Naive B cell (primary cell): ENCODE results near the gene HDAC10. TPM values are rescaled to one million over a fixed set of nuclear protein-coding genes. Genes with fewer than 3 reads are reported as not detected.
"Not testable (repeated sequence)": the region's sequence is repeated elsewhere in the genome, so short reads cannot be mapped to it uniquely, and the experiment has no call there.

Experiments
- ATAC-seq, 2 donors: fragments of 150-1000 bp; cut with Tn5 transposase; 2 replicates each; pipeline ENCODE4 v1.10.0; 2021; ENCODE audit warnings: low read depth in 2 of 2, mild to moderate bottlenecking in 2 of 2, moderate library complexity in 2 of 2
- DNase-seq: peaks from one replicate; pipeline ENCODE4 v3.0.0; 2022
- H3K27ac Mint-ChIP-seq, 6 donors: one replicate each; pipeline ENCODE4 v1.8.0; 2020 to 2022; ENCODE audit warnings: mild to moderate bottlenecking in 6 of 6, mixed read lengths in 6 of 6, moderate library complexity in 5 of 6, inconsistent platforms in 2 of 6
- H3K27me3 Mint-ChIP-seq, 3 donors: one replicate each; pipeline ENCODE4 v1.8.0; 2021 to 2022; ENCODE audit warnings: mixed read lengths in 3 of 3, mild to moderate bottlenecking in 1 of 3
- H3K36me3 Mint-ChIP-seq, 2 donors: one replicate each; pipeline ENCODE4 v1.8.0; 2020 to 2022; ENCODE audit warnings: mixed read lengths in 2 of 2, inconsistent platforms in 1 of 2, mild to moderate bottlenecking in 1 of 2
- H3K4me1 Mint-ChIP-seq, 3 donors: one replicate each; pipeline ENCODE4 v1.8.0; 2020 to 2022; ENCODE audit warnings: mixed read lengths in 3 of 3, inconsistent platforms in 1 of 3, mild to moderate bottlenecking in 1 of 3, moderate library complexity in 1 of 3
- H3K4me3 Mint-ChIP-seq, 8 donors: one replicate each; pipeline ENCODE4 v1.8.0; 2020 to 2022; ENCODE audit warnings: mild to moderate bottlenecking in 8 of 8, mixed read lengths in 8 of 8, moderate library complexity in 8 of 8, inconsistent platforms in 2 of 8
- H3K9me3 Mint-ChIP-seq, 7 donors: one replicate each; pipeline ENCODE4 v1.8.0; 2020 to 2022; ENCODE audit warnings: mixed read lengths in 7 of 7, mild to moderate bottlenecking in 5 of 7, inconsistent platforms in 2 of 7, moderate library complexity in 1 of 7
- polyA plus RNA-seq, 6 donors: library from polyadenylated mRNA; unstranded; fragments of 300-500 nt; fragmentation: Illumina TruSeq; gene quantifications; one replicate each; pipeline ENCODE4 v1.2.3, GENCODE V29; 2021; ENCODE audit warnings: low read depth in 6 of 6

Gene HDAC10
- polyA plus RNA-seq, 6 donors from 2014 or later: 4.6 to 8.2 (median 6.3) TPM

- H3K4me1 Mint-ChIP-seq: peaks cover 25 to 35% (median 35%) of the 10 kb centered on the region in 3 donors
- peak overlapping the region in 1 of 8 donors; percentile 18 for H3K4me3 Mint-ChIP-seq
- H3K27me3 Mint-ChIP-seq: no peaks in the 10 kb centered on the region
- DNase-seq (no peak), ATAC-seq (no peak)
- peak overlapping the region in 2 of 6 donors; percentile 59 to 84 for H3K27ac Mint-ChIP-seq
- no peaks in the 10 kb centered on the region for H3K9me3 Mint-ChIP-seq
- H3K36me3 Mint-ChIP-seq: peaks cover 10 to 15% of the 10 kb centered on the region in 2 donors
Observed at GRCh38 chr22:50205781-50206569, 45.1 kb downstream of the HDAC10 start.

GRCh38 chr22:50204998-50205397 lies 46.1 kb downstream of the HDAC10 start:
- Mint-ChIP-seq H3K4me1 (peaks cover 24 to 35% (median 33%) of the 10 kb centered on the region in 3 donors), H3K27ac (peak overlapping the region in 3 of 6 donors; percentile 29 to 84 (median 57)), H3K4me3 (peak overlapping the region in 3 of 8 donors; percentile 51 to 74 (median 54)), H3K36me3 (peaks cover 9 to 13% of the 10 kb centered on the region in 2 donors)
- not testable (repeated sequence) for H3K27me3 Mint-ChIP-seq, H3K9me3 Mint-ChIP-seq, ATAC-seq, DNase-seq

- ATAC-seq: no peak
- Mint-ChIP-seq H3K36me3 (peaks cover 5 to 9% of the 10 kb centered on the region in 2 donors), H3K9me3 (no peaks in the 10 kb centered on the region), H3K4me3 (peak overlapping the region in 2 of 8 donors; percentile 44 to 51), H3K4me1 (peaks cover 20 to 33% (median 32%) of the 10 kb centered on the region in 3 donors), H3K27me3 (no peaks in the 10 kb centered on the region), H3K27ac (peak overlapping the region in 2 of 6 donors; percentile 32 to 84)
- no peak for DNase-seq
Observed at GRCh38 chr22:50204571-50204970, 46.5 kb downstream of the HDAC10 start.

- DNase-seq (no peak), ATAC-seq (no peak)
- Mint-ChIP-seq H3K9me3 (no peaks in the 10 kb centered on the region), H3K4me3 (peak overlapping the region in 2 of 8 donors; percentile 53 to 56), H3K27me3 (no peaks in the 10 kb centered on the region), H3K27ac (no peak overlapping the region), H3K4me1 (peaks cover 20 to 35% (median 34%) of the 10 kb centered on the region in 3 donors), H3K36me3 (peaks cover 5 to 8% of the 10 kb centered on the region in 2 donors)
Observed at GRCh38 chr22:50203288-50203687, 47.8 kb downstream of the HDAC10 start.

GRCh38 chr22:50202130-50202666 lies 48.9 kb downstream of the HDAC10 start:
- no peak for ATAC-seq

GRCh38 chr22:50201191-50202129 lies 49.6 kb downstream of the HDAC10 start:
- Mint-ChIP-seq H3K27me3 (no peaks in the 10 kb centered on the region), H3K9me3 (no peaks in the 10 kb centered on the region), H3K4me1 (peaks cover 12 to 27% (median 26%) of the 10 kb centered on the region in 3 donors), H3K36me3 (peaks cover 5 to 8% of the 10 kb centered on the region in 2 donors), H3K4me3 (peak overlapping the region; percentile 79 to 93 (median 89)), H3K27ac (peak overlapping the region; percentile 86 to 97 (median 88))
- ATAC-seq: peak; percentile 15 to 30
- DNase-seq: peak; percentile 51

More at GRCh38 chr22:50202130-50202666, 48.9 kb downstream of the HDAC10 start:
- Mint-ChIP-seq H3K36me3 (peaks cover 5 to 8% of the 10 kb centered on the region in 2 donors), H3K4me1 (peaks cover 12 to 27% (median 26%) of the 10 kb centered on the region in 3 donors), H3K4me3 (peak overlapping the region; percentile 79 to 93 (median 89)), H3K9me3 (no peaks in the 10 kb centered on the region), H3K27me3 (no peaks in the 10 kb centered on the region), H3K27ac (peak overlapping the region; percentile 86 to 97 (median 88))
- no peak for DNase-seq

GRCh38 chr22:50200461-50201190 lies 50.4 kb downstream of the HDAC10 start, which contains the start of gene SELENOO:
TSS of gene SELENOO (plus strand) at chr22:50201011. CDS start at chr22:50201037, 26 bp downstream.
- DNase-seq (peak; percentile 94), ATAC-seq (peak; percentile 89 to 90)
- H3K36me3 Mint-ChIP-seq: peaks cover 5 to 8% of the 10 kb centered on the region in 2 donors
- H3K27me3 Mint-ChIP-seq: no peaks in the 10 kb centered on the region
- no peaks in the 10 kb centered on the region for H3K9me3 Mint-ChIP-seq
- H3K27ac Mint-ChIP-seq: peak within 1 kb of the TSS; percentile 33 to 98 (median 89)
- peak within 1 kb of the TSS; percentile 79 to 93 (median 89) for H3K4me3 Mint-ChIP-seq
- peaks cover 12 to 30% (median 28%) of the 10 kb centered on the region in 3 donors for H3K4me1 Mint-ChIP-seq

GRCh38 chr22:50199829-50200460 lies 51.1 kb downstream of the HDAC10 start:
- no peaks in the 10 kb centered on the region for H3K27me3 Mint-ChIP-seq
- peaks cover 3 to 4% of the 10 kb centered on the region in 2 donors for H3K36me3 Mint-ChIP-seq
- no peak for ATAC-seq
- peak overlapping the region; percentile 33 to 98 (median 89) for H3K27ac Mint-ChIP-seq
- no peaks in the 10 kb centered on the region for H3K9me3 Mint-ChIP-seq
- H3K4me3 Mint-ChIP-seq: peak overlapping the region; percentile 55 to 90 (median 76)
- peaks cover 8 to 34% (median 32%) of the 10 kb centered on the region in 3 donors for H3K4me1 Mint-ChIP-seq
- DNase-seq: no peak

GRCh38 chr22:50199251-50199721 lies 51.8 kb downstream of the HDAC10 start:
- Mint-ChIP-seq H3K36me3 (no peaks in the 10 kb centered on the region), H3K27ac (peak overlapping the region; percentile 33 to 98 (median 89)), H3K4me3 (peak overlapping the region; percentile 55 to 90 (median 76)), H3K27me3 (no peaks in the 10 kb centered on the region), H3K9me3 (no peaks in the 10 kb centered on the region), H3K4me1 (peaks cover 5 to 34% (median 32%) of the 10 kb centered on the region in 3 donors)
- ATAC-seq: no peak
- DNase-seq: no peak

GRCh38 chr22:50198624-50199017 lies 52.4 kb downstream of the HDAC10 start:
- H3K4me1 Mint-ChIP-seq: peaks cover 5 to 34% (median 32%) of the 10 kb centered on the region in 3 donors
- no peaks in the 10 kb centered on the region for H3K9me3 Mint-ChIP-seq
- H3K27me3 Mint-ChIP-seq: no peaks in the 10 kb centered on the region
- peak overlapping the region in 2 of 8 donors; percentile 74 to 78 for H3K4me3 Mint-ChIP-seq
- ATAC-seq (no peak), DNase-seq (no peak)
- peak overlapping the region in 2 of 6 donors; percentile 34 to 89 for H3K27ac Mint-ChIP-seq
- no peaks in the 10 kb centered on the region for H3K36me3 Mint-ChIP-seq

- Mint-ChIP-seq H3K27me3 (no peaks in the 10 kb centered on the region), H3K36me3 (no peaks in the 10 kb centered on the region), H3K4me3 (peak overlapping the region in 3 of 8 donors; percentile 20 to 54 (median 33)), H3K9me3 (no peaks in the 10 kb centered on the region), H3K27ac (peak overlapping the region in 2 of 6 donors; percentile 67 to 100), H3K4me1 (peaks cover 5 to 37% (median 33%) of the 10 kb centered on the region in 3 donors)
- ATAC-seq (no peak), DNase-seq (no peak)
Observed at GRCh38 chr22:50197856-50198623, 53.0 kb downstream of the HDAC10 start.
